ACC112 (cell line): Measurements from ENCODE around the gene COL23A1.
"Not testable (repeated sequence)": the region's sequence is repeated elsewhere in the genome, so short reads cannot be mapped to it uniquely, and the experiment has no call there.

Experiments
- H2AFZ ChIP-seq: fragments of 200-600 bp; sonication (generic); one replicate; pipeline ENCODE4 v1.6.0; 2017; ENCODE audit warnings: antibody characterized with exemption, low read length; ENCODE audit not compliant: unreplicated experiment
- H3K27ac ChIP-seq: fragments of 200-600 bp; sonication (generic); 2 replicates; pipeline ENCODE4 v1.5.1; 2014; ENCODE audit warnings: low read depth, mild to moderate bottlenecking, antibody characterized with exemption, low read length, moderate library complexity
- H3K27me3 ChIP-seq: fragments of 200-600 bp; sonication (generic); 2 replicates; pipeline ENCODE4 v1.6.1; 2014; ENCODE audit warnings: mild to moderate bottlenecking, antibody characterized with exemption, low read length, moderate library complexity, mixed read lengths; ENCODE audit not compliant: insufficient read depth
- H3K36me3 ChIP-seq: fragments of 200-600 bp; sonication (generic); 2 replicates; pipeline ENCODE4 v1.6.1; 2016; ENCODE audit warnings: mild to moderate bottlenecking, antibody characterized with exemption, low read length, moderate library complexity, mixed read lengths; ENCODE audit not compliant: insufficient read depth
- H3K4me1 ChIP-seq: fragments of 200-600 bp; sonication (generic); one replicate; pipeline ENCODE4 v1.6.1; 2016; ENCODE audit warnings: low read length, mixed read lengths; ENCODE audit not compliant: insufficient read depth, unreplicated experiment, control insufficient read depth
- H3K4me3 ChIP-seq: fragments of 200-600 bp; sonication (generic); 2 replicates; pipeline ENCODE4 v1.5.1; 2014; ENCODE audit warnings: mild to moderate bottlenecking, low read depth, low read length
- H3K79me2 ChIP-seq: fragments of 200-600 bp; sonication (generic); one replicate; pipeline ENCODE4 v1.6.0; 2016; ENCODE audit warnings: low read length; ENCODE audit not compliant: control insufficient read depth, unreplicated experiment, insufficient read depth

COL23A1 gene

GRCh38 chr5:178234750-178235587 lies 355.2 kb downstream of the COL23A1 start:
- no peak overlapping the region for H2AFZ ChIP-seq
- H3K36me3 ChIP-seq: no peaks in the 10 kb centered on the region
- no peak overlapping the region for H3K4me3 ChIP-seq
- no peaks in the 10 kb centered on the region for H3K27me3 ChIP-seq
- peaks cover 19% of the 10 kb centered on the region for H3K4me1 ChIP-seq
- H3K27ac ChIP-seq: no peak overlapping the region
- H3K79me2 ChIP-seq: peaks cover 21% of the 10 kb centered on the region

GRCh38 chr5:178234121-178234749 lies 356.0 kb downstream of the COL23A1 start:
- no peaks in the 10 kb centered on the region for H3K36me3 ChIP-seq
- H3K27ac ChIP-seq: no peak overlapping the region
- H3K27me3 ChIP-seq: no peaks in the 10 kb centered on the region
- peaks cover 23% of the 10 kb centered on the region for H3K4me1 ChIP-seq
- peaks cover 28% of the 10 kb centered on the region for H3K79me2 ChIP-seq
- H2AFZ ChIP-seq: no peak overlapping the region
- no peak overlapping the region for H3K4me3 ChIP-seq

- peak overlapping the region; percentile 73 for H3K27ac ChIP-seq
Observed at GRCh38 chr5:178232920-178233429, 357.2 kb downstream of the COL23A1 start.

GRCh38 chr5:178232124-178232919 lies 357.9 kb downstream of the COL23A1 start, which contains the start of gene PHYKPL:
Gene PHYKPL (minus strand): TSS chr5:178232802. CDS start chr5:178232550, 252 bp downstream.
- peaks cover 13% of the 10 kb centered on the region for H3K36me3 ChIP-seq
- peak within 1 kb of the TSS; percentile 73 for H3K27ac ChIP-seq
- no peaks in the 10 kb centered on the region for H3K27me3 ChIP-seq
- peak within 1 kb of the TSS; percentile 97 for H3K4me3 ChIP-seq
- peak within 1 kb of the TSS; percentile 91 for H2AFZ ChIP-seq
- peaks cover 35% of the 10 kb centered on the region for H3K4me1 ChIP-seq
- H3K79me2 ChIP-seq: peaks cover 36% of the 10 kb centered on the region

More at GRCh38 chr5:178232920-178233429, 357.2 kb downstream of the COL23A1 start:
- H2AFZ ChIP-seq: peak overlapping the region; percentile 91
- H3K36me3 ChIP-seq: peaks cover 8% of the 10 kb centered on the region
- peaks cover 28% of the 10 kb centered on the region for H3K4me1 ChIP-seq
- no peaks in the 10 kb centered on the region for H3K27me3 ChIP-seq
- H3K79me2 ChIP-seq: peaks cover 36% of the 10 kb centered on the region
- peak overlapping the region; percentile 97 for H3K4me3 ChIP-seq

DNA sequence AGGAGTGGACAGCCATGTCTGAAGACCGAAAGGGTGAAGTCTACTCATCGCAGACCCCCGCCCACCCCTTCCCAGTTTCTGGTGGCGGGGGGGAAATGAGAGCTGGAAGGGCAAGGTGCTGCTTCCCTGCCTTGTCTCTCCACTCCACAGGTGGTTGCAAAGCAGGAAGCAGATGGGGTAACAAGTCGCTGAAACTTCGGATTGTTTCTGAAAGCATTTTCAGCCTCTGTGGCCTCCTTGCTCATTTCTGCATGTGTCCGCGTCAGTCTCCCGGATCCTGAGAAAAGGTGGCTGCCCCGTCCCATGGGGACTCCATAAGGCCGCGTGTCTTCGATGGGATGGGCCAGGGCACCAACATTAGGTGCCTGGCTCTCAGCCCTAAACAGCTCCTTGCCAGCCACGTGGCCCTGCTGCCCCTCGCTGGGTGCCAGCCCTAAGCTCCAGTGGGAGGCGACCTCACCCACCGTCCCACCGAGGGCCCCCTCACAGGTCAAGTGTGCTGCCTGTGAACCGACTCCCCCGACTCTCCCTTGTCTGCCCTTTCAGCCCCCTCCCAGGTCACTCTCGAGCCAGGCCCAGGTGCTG lies 358.6 kb downstream of the COL23A1 start:
- peak overlapping the region; percentile 97 for H3K4me3 ChIP-seq
- peaks cover 36% of the 10 kb centered on the region for H3K79me2 ChIP-seq
- H3K4me1 ChIP-seq: peaks cover 35% of the 10 kb centered on the region
- H3K27me3 ChIP-seq: no peaks in the 10 kb centered on the region
- H2AFZ ChIP-seq: peak overlapping the region; percentile 63
- peak overlapping the region; percentile 73 for H3K27ac ChIP-seq
- peaks cover 13% of the 10 kb centered on the region for H3K36me3 ChIP-seq

DNA sequence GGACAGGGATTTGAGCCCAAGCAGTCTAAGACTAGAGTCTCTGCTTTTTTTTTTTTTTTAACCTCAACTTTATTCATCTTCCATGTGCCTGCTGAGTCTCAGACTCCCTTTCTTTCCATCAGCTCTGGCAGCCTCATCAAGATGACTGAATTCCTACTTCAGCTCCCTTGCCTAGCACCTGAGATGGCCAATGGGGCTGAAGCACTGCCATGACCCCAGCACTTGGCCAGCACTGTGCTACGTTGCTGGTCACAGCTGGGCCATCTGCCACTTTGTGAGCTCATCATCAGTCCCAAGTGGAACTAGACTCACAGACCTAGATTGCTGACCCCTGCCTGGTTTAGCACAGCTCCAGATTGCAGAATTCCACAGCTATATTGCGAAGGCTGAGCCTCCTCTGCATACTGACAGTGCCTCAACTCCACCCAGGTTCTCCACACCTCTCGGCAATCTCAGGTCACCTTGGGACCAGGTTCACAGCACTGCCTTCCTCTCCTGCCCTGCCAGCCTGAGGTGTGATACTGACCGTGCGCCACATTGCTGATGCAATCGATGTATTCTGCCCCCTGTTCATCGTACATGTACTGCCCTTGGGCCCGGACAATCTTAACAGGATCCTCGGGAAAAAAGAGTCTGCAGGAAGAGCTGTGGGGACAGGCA lies 359.2 kb downstream of the COL23A1 start:
- Histone ChIP-seq H2AFZ (no peak overlapping the region), H3K27me3 (no peaks in the 10 kb centered on the region), H3K27ac (no peak overlapping the region), H3K4me1 (peaks cover 35% of the 10 kb centered on the region), H3K36me3 (peaks cover 13% of the 10 kb centered on the region), H3K79me2 (peaks cover 36% of the 10 kb centered on the region), H3K4me3 (peak overlapping the region; percentile 97)

GRCh38 chr5:178229861-178230260 lies 360.3 kb downstream of the COL23A1 start:
- Histone ChIP-seq H3K4me3 (no peak overlapping the region), H3K36me3 (peaks cover 13% of the 10 kb centered on the region), H3K4me1 (peaks cover 35% of the 10 kb centered on the region), H3K79me2 (peaks cover 39% of the 10 kb centered on the region), H2AFZ (no peak overlapping the region), H3K27ac (no peak overlapping the region), H3K27me3 (no peaks in the 10 kb centered on the region)

DNA sequence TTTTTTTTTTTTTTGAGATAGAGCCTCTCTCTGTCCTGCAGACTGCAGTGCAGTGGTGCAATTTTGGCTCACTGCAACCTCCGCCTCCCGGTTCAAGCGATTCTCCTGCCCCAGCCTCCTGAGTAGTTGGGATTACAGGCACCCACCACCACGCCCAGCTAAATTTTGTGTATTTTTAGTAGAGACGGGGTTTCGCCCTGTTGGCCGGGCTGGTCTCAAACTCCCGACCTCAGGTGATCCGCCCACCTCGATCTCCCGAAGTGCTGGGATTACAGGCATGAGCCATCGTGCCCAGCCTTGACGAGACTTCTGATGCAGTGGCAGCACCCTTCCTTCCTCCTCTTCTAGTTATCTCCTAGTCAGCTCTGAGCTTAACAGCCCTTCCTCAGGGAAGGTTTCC lies 361.1 kb downstream of the COL23A1 start:
- not testable (repeated sequence) for H2AFZ ChIP-seq, H3K27me3 ChIP-seq, H3K4me3 ChIP-seq, H3K27ac ChIP-seq
- Histone ChIP-seq H3K36me3 (peaks cover 13% of the 10 kb centered on the region), H3K4me1 (peaks cover 35% of the 10 kb centered on the region), H3K79me2 (peaks cover 39% of the 10 kb centered on the region)

DNA sequence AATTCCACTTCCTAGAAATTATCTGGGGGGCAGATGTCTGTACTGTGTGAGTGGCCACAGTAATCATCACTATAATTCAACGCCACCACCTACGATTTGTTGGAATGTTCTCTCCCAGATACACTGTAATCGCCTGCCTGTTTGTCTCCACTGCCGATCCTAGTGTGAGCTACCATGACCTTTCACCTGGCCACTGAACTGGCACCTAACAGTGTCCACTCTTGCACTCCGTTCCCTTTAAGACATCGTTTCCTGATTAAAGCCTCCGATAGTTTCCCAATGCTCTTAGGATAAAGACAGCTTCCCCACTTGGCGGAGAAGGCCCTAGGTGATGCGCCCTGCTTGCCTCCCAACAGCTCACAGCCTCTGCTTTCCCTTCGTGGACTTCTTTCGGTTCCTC lies 361.6 kb downstream of the COL23A1 start:
- H3K4me1 ChIP-seq: peaks cover 35% of the 10 kb centered on the region

More for the DNA sequence above, 361.6 kb downstream of the COL23A1 start:
- no peak overlapping the region for H3K4me3 ChIP-seq
- H2AFZ ChIP-seq: no peak overlapping the region
- peaks cover 39% of the 10 kb centered on the region for H3K79me2 ChIP-seq
- no peaks in the 10 kb centered on the region for H3K27me3 ChIP-seq
- peaks cover 13% of the 10 kb centered on the region for H3K36me3 ChIP-seq
- no peak overlapping the region for H3K27ac ChIP-seq
